Right ventricle myocardium inferior (tissue), 1 donor: ENCODE measurements around the gene RETN. TPM values are rescaled to one million over a fixed set of nuclear protein-coding genes. Genes with fewer than 3 reads are reported as not detected.

Source experiments
- total RNA-seq: library from RNA; stranded (reverse); fragmentation: NEBNext Ultra II Directional; extraction: Animal tissue kit (Norgen Biotek cat#: 25700); gene quantifications from one replicate; pipeline ENCODE4 v1.2.1, GENCODE V29; 2021
- donor health status: DM: no; HTN: yes; CAD: no; lungs with severe emphysema.

RETN gene
- total RNA-seq, 1 donor from 2014 or later = 1.2 TPM

Other genes with a start within 250 kb of the RETN start
- 1.2 TPM for gene PEX11G, start 180.0 kb upstream of the RETN start, total RNA-seq
- 89.6 TPM for gene ZNF358, start 152.9 kb upstream of the RETN start, total RNA-seq
- gene MCOLN1, start 146.4 kb upstream of the RETN start, total RNA-seq = 19.5 TPM
- gene PNPLA6, start 133.3 kb upstream of the RETN start, total RNA-seq = 50.6 TPM
- 1.9 TPM for gene CAMSAP3, start 73.2 kb upstream of the RETN start, total RNA-seq
- gene XAB2, start 39.5 kb upstream of the RETN start, total RNA-seq = 25.3 TPM
- 205 TPM for gene PET100, start 39.3 kb upstream of the RETN start, total RNA-seq
- gene PCP2, start 35.3 kb upstream of the RETN start, total RNA-seq = 6.6 TPM
- 8.4 TPM for gene STXBP2, start 31.9 kb upstream of the RETN start, total RNA-seq
- 1.1 TPM for gene MCEMP1, start 8.0 kb downstream of the RETN start, total RNA-seq
- 139 TPM for gene TRAPPC5, start 11.8 kb downstream of the RETN start, total RNA-seq
- 0.30 TPM for gene FCER2, start 33.1 kb downstream of the RETN start, total RNA-seq
- 2.2 TPM for gene CLEC4G, start 63.1 kb downstream of the RETN start, total RNA-seq
- 15.6 TPM for gene CD209, start 78.5 kb downstream of the RETN start, total RNA-seq
- not detected for gene CLEC4M, start 94.2 kb downstream of the RETN start, total RNA-seq
- 21.5 TPM for gene EVI5L, start 161.2 kb downstream of the RETN start, total RNA-seq
- not detected for gene PRR36, start 205.3 kb downstream of the RETN start, total RNA-seq
- 2.5 TPM for gene LRRC8E, start 219.5 kb downstream of the RETN start, total RNA-seq
- 28.0 TPM for gene MAP2K7, start 234.8 kb downstream of the RETN start, total RNA-seq
- gene TGFBR3L, start 245.8 kb downstream of the RETN start, total RNA-seq = 7.2 TPM